Measurements from ENCODE around the gene SIRPB2.

DNA sequence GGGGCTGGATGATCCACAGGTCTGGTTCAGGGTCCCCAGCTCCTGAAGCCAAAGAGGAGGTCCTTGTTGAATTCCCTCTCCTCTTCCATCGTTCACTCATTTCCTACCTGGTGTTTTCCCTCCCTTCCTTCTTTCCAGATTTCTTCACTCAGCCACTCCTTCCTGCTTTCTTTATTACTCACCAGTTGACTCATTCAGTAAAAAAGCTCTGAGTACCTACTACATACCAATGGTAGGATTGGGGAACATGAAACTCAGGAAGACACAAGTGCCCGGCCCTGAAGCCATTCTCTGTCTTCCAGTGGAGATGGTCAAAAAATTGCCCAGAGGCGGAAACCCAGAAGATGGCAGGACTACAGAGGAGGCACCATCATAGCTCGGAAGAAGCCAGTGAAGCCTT lies 12.7 kb downstream of the SIRPB2 start:
- TF ChIP-seq, protein P1, sequence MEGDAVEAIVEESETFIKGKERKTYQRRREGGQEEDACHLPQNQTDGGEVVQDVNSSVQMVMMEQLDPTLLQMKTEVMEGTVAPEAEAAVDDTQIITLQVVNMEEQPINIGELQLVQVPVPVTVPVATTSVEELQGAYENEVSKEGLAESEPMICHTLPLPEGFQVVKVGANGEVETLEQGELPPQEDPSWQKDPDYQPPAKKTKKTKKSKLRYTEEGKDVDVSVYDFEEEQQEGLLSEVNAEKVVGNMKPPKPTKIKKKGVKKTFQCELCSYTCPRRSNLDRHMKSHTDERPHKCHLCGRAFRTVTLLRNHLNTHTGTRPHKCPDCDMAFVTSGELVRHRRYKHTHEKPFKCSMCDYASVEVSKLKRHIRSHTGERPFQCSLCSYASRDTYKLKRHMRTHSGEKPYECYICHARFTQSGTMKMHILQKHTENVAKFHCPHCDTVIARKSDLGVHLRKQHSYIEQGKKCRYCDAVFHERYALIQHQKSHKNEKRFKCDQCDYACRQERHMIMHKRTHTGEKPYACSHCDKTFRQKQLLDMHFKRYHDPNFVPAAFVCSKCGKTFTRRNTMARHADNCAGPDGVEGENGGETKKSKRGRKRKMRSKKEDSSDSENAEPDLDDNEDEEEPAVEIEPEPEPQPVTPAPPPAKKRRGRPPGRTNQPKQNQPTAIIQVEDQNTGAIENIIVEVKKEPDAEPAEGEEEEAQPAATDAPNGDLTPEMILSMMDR (conservative IDR thresholded peaks at IDR 0.05; ENCODE audit: low read length): no peak
- TF ChIP-seq EZH2phosphoT487 (IDR thresholded peaks at IDR 0.05; ENCODE audit: borderline replicate concordance, low read depth, low read length): no peak

Data from OCI-LY7 (cell line).